HG03097 (cell line): ENCODE results near the gene SFI1.
"Not testable (repeated sequence)": the region's sequence is repeated elsewhere in the genome, so short reads cannot be mapped to it uniquely, and the experiment has no call there.

Experiments
- ATAC-seq: cut with Tn5 transposase; IDR thresholded peaks from one replicate; pipeline ENCODE4 v1.9.1; 2021; ENCODE audit not compliant: unreplicated experiment, low FRiP score

SFI1 gene

DNA sequence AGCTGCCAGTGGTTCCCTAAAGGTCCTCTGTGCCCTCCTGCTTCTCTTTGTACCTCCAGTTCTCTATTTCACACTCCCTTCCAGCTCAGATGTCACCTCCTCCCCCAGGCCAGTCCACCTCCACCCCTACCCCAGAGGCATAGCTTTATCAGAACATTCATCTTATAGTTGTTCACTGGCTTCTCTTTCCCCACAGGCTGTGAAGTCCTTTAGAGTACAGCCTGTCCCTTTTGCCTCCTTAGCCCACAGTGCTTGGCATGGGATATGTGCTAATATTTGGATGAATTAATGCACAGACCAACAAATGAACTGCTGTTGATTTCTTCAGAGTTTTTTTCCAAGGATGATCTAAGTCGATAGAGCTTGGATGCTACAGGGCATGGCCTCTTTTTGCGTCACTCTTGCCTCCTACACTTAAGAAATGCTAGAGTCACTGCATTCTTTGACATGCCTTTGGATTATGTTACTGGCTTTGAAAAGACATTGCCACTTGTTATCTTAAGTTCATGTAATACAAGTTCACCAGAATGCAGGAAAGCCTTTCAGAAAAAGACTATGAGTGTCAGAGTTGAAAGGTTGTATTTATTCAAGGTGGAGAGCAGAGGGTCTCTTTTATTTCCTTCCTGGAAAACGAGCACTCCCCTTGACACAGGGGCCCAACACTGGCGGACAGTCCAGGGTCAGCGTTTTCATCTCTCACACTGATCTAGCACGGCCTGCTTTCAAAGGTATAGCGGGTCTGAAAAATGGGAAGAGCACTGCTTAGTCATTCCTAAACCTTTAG lies 90.0 kb downstream of the SFI1 start:
- no peak for ATAC-seq

DNA sequence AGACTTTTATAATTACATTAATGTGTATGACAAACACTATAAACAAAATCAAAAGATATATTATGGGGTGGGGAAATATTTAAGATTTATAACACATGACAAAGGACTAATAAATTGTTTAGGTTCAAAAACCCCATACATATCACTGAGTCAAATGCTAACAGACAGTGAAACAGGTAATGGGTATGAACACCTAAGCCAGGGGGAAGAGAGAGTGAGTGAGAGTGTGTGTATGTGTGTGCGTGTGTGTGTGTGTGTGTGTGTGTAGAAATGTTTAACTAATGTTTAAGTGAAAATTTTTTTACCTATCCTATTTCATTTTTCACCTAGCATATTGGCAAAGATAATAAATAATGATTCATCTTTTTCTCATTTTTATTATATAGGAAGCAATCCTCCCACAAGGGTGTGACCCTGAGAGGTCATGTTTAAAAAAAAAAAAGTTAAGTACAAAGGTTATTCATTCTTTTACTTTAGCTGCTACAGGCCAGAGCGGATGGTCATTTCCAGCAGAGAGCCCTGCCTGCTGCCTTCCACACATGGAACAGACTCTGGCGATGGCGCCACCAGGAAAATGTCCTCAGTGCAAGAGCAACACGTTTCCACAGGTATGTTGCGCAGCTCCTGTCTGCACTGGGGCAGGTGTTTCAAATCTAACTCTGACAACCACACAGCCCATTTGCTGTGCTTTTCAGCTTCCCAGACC lies 92.8 kb downstream of the SFI1 start:
- no peak for ATAC-seq

DNA sequence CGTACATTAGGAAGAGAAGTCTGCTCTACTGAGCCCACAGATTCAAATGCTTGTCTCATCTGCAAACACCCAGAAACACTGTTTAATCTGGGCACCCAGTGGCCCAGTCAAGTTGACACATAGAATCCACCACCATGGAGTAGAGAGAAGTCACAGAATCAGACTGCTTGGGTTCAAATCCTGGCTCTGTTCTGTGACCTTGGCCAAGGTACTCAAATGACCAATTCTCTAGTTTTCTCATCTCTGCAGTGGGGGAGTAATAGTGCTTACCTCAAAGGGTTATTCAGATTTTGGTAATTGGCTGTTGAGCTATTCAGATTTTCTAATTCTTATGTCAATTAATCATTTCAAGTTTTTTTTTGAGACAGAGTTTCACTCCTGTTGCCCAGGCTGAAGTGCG lies 93.8 kb downstream of the SFI1 start:
- not testable (repeated sequence) for ATAC-seq

DNA sequence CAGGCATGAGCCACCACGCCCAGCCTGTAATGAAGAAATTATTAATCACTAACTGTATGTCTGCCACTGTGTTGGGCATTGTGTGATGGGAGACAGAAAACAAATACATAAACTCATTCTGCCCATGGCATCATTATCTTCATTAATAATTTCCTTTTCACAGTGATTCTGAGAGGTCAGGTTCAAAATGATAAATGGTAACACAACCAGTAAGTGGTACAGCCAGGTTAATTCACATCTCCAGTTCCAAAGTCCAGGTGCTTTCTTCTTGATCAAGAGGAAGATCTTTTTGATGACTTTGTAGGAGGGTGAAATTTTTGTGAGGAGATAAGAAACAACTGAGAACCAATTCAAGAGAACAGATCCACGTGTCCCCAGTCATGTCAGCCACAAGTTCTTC lies 98.9 kb downstream of the SFI1 start:
- ATAC-seq, result no peak

DNA sequence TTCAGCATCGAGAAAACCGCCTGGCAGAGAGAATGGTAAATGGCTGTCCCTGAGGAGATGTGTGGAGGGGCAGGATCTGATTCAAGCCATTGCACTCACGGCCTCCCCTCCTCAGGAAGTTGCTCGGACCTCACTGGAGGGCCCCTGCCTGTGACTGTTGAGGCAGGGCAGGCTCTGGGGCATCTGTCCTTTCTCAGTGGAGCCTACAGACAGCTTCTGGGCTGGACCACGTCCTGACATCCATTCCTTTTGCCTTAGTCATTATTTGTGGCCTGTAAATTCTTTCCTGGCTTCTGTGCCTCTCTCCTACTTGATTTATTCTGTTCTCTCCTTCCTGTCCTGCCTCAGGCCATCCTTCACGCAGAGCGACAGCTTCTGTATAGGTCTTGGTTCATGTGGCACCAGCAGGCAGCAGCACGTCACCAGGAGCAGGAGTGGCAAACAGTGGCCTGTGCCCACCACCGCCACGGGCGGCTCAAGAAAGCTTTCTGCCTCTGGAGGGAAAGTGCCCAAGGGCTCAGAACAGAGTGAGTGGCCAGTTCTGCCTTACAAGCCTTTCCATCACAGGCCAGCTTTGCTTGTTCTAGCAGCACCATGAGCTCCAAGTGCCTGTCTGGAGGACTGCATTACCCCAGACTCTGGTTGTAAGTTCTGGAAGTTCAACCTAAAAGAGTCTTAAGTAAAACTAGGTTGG lies 106.1 kb downstream of the SFI1 start:
- no peak for ATAC-seq

DNA sequence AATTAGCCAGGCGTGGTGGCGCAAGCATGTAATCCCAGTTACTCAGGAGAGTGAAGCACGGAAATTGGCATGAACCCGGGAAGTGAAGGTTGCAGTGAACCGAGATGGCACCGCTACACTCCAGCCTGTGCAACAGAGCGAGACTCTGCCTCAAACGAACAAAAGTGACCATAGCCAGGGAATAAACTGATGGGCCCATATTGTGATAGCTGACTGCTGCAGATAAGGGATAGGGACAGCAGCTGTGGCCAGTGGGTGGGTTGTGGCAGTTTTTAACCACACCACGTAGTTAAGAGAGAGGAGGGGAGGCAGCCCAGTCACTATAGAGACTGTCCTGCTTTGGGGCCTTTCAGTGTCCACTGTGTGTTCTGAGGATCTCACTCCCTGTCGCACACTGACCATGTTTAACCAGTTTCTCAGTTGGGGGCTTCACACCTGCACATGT lies 106.8 kb downstream of the SFI1 start:
- ATAC-seq, result no peak

DNA sequence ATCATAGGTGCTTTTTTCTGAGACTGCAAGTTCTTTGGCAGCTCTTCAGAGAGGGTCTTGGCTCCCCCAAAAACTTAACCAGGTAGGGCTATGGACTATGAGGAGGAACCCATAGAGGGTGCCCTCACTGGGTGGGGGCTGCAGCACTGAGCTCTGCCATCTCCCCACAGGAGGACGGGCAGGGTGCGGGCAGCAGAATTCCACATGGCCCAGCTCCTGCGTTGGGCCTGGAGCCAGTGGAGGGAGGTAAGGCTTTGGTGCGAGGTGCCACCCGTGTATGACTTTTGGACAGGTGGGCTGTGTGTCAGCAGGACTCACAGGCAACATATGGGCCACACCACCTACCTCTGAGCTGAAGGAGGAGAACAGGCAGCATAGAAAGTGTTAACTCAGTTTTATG lies 107.2 kb downstream of the SFI1 start:
- ATAC-seq, result no peak

DNA sequence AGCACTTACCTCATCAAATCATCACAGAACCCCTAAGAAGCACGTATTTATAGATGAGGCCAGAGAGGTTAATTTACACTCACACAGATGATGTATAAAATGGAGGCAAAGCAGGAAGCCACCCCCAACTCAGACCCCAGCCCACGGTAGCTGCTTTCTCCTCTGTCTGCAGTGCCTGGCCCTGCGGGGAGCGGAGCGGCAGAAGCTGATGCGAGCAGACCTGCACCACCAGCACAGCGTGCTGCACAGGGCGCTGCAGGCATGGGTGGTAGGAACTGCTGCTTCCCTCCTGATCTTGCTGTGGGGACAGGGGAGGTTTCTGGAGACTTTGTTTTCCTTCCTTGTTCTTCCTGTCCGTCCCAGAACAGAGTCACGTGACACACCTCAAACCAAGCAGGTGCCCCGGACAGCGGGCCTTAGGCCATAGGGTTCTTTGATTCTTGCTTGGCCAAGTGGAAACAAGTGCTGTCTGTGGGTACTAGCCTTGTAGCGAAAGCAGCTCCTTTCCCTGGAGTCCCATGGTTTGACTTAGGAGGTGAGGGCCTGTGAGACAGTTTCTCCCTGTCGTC lies 107.9 kb downstream of the SFI1 start:
- no peak for ATAC-seq

DNA sequence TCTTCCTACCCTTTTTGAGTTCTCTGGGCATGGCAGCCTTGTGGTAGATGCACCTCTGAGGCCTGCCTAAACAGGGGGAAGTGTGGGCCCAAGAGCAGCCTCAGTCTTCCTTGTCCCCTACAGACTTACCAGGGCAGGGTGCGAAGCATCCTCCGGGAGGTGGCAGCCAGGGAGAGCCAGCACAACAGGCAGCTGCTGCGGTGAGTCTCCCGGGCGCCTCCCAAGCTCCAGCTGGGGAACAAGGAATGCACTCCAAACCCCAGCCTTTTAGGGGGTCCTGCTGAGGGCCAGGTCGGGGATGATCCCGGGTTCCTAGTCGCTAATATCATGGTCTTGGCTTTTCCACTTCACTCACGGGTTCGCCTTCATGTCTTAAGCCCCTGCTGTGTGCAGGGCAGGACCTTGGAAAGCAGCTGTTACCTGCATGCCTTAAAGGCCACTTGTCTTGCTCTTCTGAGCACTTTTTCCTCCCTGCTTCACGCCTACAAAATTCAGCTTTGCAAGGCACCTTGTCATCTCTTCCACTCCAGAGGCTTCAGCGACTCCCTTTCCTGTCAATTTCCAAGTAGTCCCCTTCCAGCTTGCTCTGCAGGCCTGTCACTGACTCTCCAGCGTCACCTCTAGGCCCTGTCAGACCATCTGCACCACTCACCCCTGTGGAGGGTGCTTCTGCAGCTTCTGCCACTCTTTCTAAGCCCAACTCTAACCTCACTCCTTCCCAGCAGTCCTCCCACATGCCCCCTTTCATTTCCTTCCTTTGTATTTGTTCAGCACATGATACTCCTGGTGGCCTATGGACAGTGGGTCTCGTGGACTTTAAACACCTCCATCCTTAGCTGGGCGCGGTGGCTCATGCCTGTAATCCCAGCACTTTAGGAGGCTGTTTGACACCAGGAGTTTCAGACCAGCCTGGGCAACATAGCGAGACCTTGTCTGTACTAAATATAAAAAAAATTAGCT lies 108.7 kb downstream of the SFI1 start:
- ATAC-seq, result no peak

DNA sequence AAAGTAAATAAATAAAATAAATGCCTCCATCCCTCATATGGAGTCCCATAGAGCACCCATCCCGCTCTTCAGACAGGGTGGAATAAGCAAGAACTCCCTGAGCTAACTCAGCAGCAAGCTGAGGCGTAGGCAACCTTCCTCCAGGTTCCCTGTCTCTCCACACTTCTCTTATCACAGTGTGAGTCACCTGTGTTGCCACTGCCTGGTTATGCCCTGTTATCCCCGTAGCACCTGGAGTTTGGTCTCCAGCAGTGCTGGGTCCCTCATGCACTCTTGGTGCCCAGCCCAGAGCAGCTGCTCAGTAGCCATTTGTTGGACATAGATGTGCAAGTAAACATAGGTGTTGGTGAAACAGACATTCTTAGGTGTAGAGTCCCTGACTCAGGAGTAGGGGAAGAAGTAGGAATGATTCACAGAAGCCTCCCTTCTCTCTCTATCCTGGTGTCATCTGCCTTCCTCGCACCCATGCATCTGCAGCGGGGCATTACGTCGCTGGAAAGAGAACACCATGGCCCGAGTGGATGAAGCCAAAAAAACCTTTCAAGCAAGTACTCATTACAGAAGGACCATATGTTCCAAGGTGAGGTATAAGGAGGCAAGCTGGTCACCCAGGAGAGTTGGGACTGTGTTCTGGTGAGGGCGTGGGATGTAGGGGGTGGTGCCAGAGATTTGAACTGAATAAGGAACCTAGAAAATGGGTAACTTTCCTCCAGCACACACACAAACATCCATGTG lies 109.7 kb downstream of the SFI1 start:
- no peak for ATAC-seq

DNA sequence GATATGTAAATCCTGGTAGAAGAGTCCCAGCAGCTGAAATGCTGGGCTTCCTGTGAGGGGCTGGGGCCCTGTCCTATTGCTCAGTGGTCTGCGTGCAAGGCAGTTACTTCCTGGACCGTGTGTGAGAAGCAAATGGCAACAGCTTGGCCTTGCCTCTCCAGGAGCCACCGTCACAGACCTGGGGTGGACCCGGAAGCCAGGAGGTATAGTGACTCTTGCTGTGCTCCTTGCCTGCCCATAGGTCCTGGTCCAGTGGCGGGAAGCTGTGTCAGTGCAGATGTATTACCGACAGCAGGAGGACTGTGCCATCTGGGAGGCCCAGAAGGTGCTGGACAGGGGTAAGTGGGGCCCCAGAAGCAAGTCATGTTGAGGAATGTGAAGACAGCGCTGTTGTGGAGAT lies 111.4 kb downstream of the SFI1 start:
- no peak for ATAC-seq

DNA sequence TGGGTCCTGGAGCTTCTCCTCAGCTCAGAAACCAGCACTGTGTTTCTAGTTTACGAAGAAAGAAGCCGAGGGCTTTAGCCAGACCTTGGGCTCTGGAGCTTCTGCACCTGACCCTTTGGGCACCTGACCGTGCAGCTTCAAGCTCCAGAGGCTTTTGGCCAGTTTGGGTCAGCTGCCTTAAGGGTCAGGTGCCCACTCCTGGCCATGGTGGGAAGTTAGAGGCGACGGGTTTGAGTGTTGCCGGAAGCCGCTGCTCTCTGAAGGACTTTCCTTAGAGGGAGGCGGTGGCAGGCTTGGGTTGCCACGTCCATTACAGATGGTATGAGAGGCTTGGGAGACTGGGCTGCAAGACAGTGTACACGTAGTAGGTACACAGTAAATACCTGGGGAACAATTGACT lies 113.4 kb downstream of the SFI1 start:
- no peak for ATAC-seq

DNA sequence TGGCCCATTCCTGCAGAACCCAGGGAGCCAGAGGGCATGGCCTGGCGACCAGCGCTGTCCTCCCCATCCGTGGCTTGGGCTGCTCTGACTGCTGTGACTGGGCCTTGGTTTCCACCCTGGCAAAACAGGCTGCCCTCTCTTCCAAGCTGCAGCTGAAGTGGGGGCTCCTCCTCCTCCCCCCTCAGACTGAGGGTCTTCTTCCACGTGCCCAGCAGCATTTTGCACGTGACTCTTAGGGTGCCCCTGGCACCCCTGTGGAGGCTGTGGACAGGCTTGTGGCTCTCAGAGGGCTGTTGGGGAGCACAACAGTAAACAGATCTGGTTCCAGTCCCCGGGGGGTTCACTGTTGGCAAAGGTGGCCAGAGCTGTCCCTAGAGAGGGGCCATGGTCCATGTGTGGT lies 114.3 kb downstream of the SFI1 start:
- ATAC-seq, result no peak

DNA sequence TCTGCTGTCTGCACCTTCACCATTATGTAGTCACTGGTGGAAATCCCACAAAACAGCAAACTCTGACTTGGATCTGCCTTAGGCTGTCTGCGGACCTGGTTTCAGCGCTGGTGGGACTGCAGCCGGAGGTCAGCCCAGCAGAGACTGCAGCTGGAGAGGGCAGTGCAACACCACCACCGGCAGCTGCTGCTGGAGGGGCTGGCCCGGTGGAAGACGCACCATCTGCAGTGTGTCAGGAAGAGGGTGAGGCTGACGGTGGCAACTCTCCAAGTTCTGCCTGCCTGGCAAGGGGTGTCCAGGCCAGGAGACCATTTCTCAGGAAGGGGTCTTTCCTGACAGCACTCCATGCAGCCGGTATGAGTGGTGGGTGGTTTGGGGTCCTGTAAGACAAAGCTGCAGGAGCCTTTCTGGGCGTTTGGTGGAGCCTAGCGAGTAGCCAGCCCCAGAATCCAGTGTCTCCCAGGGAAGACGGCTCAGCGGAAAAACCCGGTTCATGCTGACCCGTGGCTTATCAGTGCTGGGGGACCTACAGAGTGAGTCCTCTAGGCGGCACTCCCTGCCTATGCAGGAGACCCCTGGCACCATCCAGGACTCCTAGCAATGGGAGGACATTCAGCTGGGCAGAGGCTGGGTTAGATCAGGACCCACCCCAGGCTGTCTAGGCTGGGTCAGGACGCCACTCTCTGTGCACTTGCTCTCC lies 114.9 kb downstream of the SFI1 start:
- ATAC-seq, result no peak

DNA sequence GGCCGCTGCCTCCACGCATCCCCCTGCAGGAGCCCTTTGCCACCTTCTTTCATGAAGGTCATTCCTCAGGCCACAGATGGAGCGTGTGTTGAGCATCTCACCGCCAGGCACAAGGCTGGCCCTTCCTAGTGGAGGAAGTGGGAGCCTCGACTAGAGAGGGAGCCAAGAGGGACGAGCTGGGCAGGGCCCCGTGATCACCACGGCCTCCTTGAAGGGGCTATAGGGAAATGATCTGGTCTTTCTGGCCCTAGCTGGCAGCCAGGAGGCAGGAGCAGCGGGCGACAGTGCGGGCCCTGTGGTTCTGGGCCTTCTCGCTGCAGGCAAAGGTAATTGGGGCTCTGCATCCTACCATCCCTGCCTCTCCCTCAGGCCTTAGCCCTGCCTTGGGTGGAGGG lies 116.6 kb downstream of the SFI1 start:
- ATAC-seq, result no peak

DNA sequence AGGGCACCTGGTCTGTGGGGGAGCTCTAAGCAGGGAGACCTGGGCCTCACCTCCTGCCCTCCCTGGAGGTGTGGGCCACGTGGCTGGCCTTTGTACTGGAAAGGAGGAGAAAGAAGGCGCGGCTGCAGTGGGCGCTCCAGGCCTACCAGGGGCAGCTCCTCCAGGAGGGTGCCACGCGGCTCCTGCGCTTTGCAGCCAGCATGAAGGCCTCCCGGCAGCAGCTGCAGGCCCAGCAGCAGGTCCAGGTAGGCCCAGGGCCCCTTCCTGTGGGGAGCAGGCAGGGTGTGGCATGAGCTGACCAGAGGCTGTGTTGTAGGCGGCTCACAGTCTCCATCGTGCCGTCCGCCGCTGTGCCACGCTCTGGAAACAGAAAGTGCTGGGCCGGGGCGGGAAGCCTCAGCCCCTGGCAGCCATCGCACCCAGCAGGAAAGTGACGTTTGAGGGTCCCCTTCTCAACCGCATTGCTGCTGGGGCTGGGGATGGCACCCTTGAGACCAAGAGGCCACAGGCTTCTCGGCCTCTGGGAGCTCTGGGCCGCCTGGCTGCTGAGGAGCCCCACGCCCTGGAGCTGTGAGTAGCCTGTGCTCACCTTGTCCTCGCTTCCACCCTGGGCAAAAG lies 117.1 kb downstream of the SFI1 start:
- ATAC-seq, result no peak

DNA sequence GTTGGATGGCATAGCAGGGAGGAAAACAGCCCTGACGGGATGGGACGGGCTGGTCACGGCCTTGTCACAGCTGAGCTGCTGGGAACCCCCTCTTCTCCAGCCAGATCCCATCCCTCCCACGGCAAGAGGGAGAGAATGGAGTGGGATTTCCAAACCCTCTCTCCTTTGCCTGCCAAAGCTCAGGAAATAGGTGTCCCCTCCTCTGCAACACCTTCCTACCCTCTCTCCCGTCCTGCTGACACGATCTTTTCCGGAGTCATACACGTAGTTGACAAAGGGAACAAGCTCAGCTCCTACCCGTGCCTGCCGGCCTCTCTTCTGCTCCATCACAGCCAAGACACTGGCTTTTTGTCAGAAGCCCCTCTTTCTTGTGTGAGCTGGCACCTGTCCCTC lies 117.6 kb downstream of the SFI1 start:
- ATAC-seq, result no peak

DNA sequence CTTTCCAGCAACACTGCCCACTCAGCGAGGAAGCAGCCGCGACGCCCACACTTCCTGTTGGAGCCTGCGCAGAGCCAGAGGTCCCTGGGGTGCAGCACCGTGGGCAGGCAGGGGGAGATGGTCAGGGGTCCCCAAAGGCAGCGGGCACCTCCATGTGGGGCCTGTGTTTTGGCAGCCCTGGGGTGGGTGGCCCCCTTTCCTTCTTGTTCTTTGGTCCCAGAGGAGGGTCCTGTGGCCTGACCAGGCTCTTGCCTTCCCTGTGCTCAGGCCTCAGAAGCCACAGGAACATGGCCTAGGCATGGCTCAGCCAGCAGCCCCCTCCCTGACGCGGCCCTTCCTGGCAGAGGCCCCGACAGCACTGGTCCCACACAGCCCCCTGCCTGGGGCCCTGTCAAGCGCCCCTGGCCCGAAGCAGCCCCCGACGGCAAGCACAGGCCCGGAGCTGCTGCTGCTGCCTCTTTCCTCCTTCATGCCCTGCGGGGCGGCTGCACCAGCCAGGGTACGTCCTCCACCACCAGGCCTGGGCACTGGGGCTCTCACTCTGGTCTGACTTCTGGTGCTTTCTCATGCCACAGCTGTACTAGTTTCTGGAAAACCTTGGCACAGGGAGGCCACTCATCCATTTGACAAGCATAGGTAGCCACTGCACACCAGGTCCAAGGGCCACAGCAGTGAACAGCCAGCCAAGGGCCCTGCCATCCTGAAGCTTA lies 118.6 kb downstream of the SFI1 start:
- ATAC-seq, result no peak
